ENCODE measurements around the gene LRP11.

Gene LRP11

GRCh38 chr6:149889326-149889725 is 25.2 kb upstream of the LRP11 start:
- Histone ChIP-seq H3K4me1 (ENCODE audit: low read depth, poor library complexity, severe bottlenecking) (no peaks in the 10 kb centered on the region), H3K36me3 (ENCODE audit: insufficient read depth) (no peaks in the 10 kb centered on the region), H4K20me1 (ENCODE audit: insufficient read depth) (no peaks in the 10 kb centered on the region), H3K79me2 (ENCODE audit: insufficient read depth, low read depth) (no peaks in the 10 kb centered on the region), H3K4me2 (no peak overlapping the region), H2AFZ (ENCODE audit: low read depth) (no peak overlapping the region), H3K27ac (no peak overlapping the region), H3K27me3 (ENCODE audit: insufficient read depth, low read depth) (no peaks in the 10 kb centered on the region), H3K9ac (no peak overlapping the region), H3K4me3 (IDR thresholded peaks at IDR 0.05; ENCODE audit: insufficient read depth, low read depth, low read length) (no peak overlapping the region)
- TF ChIP-seq, protein P1, sequence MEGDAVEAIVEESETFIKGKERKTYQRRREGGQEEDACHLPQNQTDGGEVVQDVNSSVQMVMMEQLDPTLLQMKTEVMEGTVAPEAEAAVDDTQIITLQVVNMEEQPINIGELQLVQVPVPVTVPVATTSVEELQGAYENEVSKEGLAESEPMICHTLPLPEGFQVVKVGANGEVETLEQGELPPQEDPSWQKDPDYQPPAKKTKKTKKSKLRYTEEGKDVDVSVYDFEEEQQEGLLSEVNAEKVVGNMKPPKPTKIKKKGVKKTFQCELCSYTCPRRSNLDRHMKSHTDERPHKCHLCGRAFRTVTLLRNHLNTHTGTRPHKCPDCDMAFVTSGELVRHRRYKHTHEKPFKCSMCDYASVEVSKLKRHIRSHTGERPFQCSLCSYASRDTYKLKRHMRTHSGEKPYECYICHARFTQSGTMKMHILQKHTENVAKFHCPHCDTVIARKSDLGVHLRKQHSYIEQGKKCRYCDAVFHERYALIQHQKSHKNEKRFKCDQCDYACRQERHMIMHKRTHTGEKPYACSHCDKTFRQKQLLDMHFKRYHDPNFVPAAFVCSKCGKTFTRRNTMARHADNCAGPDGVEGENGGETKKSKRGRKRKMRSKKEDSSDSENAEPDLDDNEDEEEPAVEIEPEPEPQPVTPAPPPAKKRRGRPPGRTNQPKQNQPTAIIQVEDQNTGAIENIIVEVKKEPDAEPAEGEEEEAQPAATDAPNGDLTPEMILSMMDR (conservative IDR thresholded peaks at IDR 0.05; ENCODE audit: low read depth, low read length), result no peak

- TF ChIP-seq, protein P1 (conservative IDR thresholded peaks at IDR 0.05; ENCODE audit: low read depth, low read length), result no peak
- no peaks in the 10 kb centered on the region for H3K79me2 ChIP-seq (ENCODE audit: insufficient read depth, low read depth)
- no peaks in the 10 kb centered on the region for H3K27me3 ChIP-seq (ENCODE audit: insufficient read depth, low read depth)
- H3K27ac ChIP-seq, result no peak overlapping the region
- no peak overlapping the region for H3K4me3 ChIP-seq (IDR thresholded peaks at IDR 0.05; ENCODE audit: insufficient read depth, low read depth, low read length)
- H3K9ac ChIP-seq, result no peak overlapping the region
- H2AFZ ChIP-seq (ENCODE audit: low read depth), result no peak overlapping the region
- H3K4me1 ChIP-seq (ENCODE audit: low read depth, poor library complexity, severe bottlenecking), result no peaks in the 10 kb centered on the region
- no peaks in the 10 kb centered on the region for H3K36me3 ChIP-seq (ENCODE audit: insufficient read depth)
- no peaks in the 10 kb centered on the region for H4K20me1 ChIP-seq (ENCODE audit: insufficient read depth)
- H3K4me2 ChIP-seq, result no peak overlapping the region
These were observed 24.5 kb upstream of the LRP11 start for GRCh38 chr6:149888659-149889058.

DNA sequence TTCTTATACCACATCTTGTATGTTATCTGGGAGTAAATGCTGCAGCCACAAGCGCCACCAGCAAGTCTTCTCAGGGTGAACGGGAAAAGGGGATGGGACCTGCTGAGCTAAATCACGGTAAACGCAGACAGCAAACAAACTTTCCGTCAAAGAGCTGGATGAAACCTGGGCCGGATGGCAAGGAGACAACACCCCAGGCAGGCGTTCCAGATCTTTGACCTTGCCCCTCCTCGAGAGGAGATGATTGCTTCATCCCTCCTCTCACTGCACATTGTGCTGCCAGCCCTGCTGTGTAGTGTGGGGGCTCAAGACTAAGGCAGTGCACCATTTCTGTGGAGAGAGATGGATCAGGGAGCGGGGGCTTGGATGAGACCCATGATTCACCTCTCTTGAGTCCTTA is 23.9 kb upstream of the LRP11 start:
- Histone ChIP-seq H3K36me3 (ENCODE audit: insufficient read depth) (no peaks in the 10 kb centered on the region), H3K27ac (no peak overlapping the region), H3K4me1 (ENCODE audit: low read depth, poor library complexity, severe bottlenecking) (no peaks in the 10 kb centered on the region), H3K27me3 (ENCODE audit: insufficient read depth, low read depth) (no peaks in the 10 kb centered on the region), H3K9ac (no peak overlapping the region), H3K79me2 (ENCODE audit: insufficient read depth, low read depth) (no peaks in the 10 kb centered on the region), H4K20me1 (ENCODE audit: insufficient read depth) (no peaks in the 10 kb centered on the region), H3K4me3 (IDR thresholded peaks at IDR 0.05; ENCODE audit: insufficient read depth, low read depth, low read length) (no peak overlapping the region), H2AFZ (ENCODE audit: low read depth) (no peak overlapping the region), H3K4me2 (no peak overlapping the region)
- TF ChIP-seq, protein P1 (conservative IDR thresholded peaks at IDR 0.05; ENCODE audit: low read depth, low read length), result no peak

GRCh38 chr6:149887343-149887742 is 23.2 kb upstream of the LRP11 start:
- Histone ChIP-seq H3K4me1 (ENCODE audit: low read depth, poor library complexity, severe bottlenecking) (no peaks in the 10 kb centered on the region), H4K20me1 (ENCODE audit: insufficient read depth) (no peaks in the 10 kb centered on the region), H3K79me2 (ENCODE audit: insufficient read depth, low read depth) (no peaks in the 10 kb centered on the region), H2AFZ (ENCODE audit: low read depth) (no peak overlapping the region), H3K4me3 (IDR thresholded peaks at IDR 0.05; ENCODE audit: insufficient read depth, low read depth, low read length) (no peak overlapping the region), H3K27ac (no peak overlapping the region), H3K9ac (no peak overlapping the region), H3K27me3 (ENCODE audit: insufficient read depth, low read depth) (no peaks in the 10 kb centered on the region), H3K4me2 (no peak overlapping the region), H3K36me3 (ENCODE audit: insufficient read depth) (no peaks in the 10 kb centered on the region)
- TF ChIP-seq, protein P1 (conservative IDR thresholded peaks at IDR 0.05; ENCODE audit: low read depth, low read length), result no peak

All from KMS-11 (cell line).